Karpas-422 (cell line): Measurements from ENCODE around the gene GIMAP2. TPM values are rescaled to one million over a fixed set of nuclear protein-coding genes. Genes with fewer than 3 reads are reported as not detected.

Experiments
- DNase-seq: peaks from one replicate; pipeline ENCODE4 v3.0.0-alpha.2; 2015
- H2AFZ ChIP-seq: fragments of 200-600 bp; sonication (generic); 2 replicates; pipeline ENCODE4 v1.6.1; 2014; ENCODE audit warnings: antibody characterized with exemption, low read length, mixed read lengths
- H3K27ac ChIP-seq: fragments of 200-600 bp; sonication (generic); 2 replicates; pipeline ENCODE4 v1.5.1; 2014; ENCODE audit warnings: mild to moderate bottlenecking, low read length, moderate library complexity
- H3K27me3 ChIP-seq: fragments of 200-600 bp; sonication (generic); 2 replicates; pipeline ENCODE4 v1.6.1; 2014; ENCODE audit warnings: low read length, mixed read lengths
- H3K36me3 ChIP-seq: fragments of 200-600 bp; sonication (generic); 2 replicates; pipeline ENCODE4 v1.6.1; 2014; ENCODE audit warnings: low read length, mixed read lengths; ENCODE audit not compliant: insufficient read depth
- H3K4me1 ChIP-seq: fragments of 200-600 bp; sonication (generic); 2 replicates; pipeline ENCODE4 v1.6.1; 2014; ENCODE audit warnings: mild to moderate bottlenecking, low read length, mixed read lengths
- H3K4me2 ChIP-seq: fragments of 200-600 bp; sonication (generic); 2 replicates; pipeline ENCODE4 v1.6.1; 2014; ENCODE audit warnings: low read length, low read depth, mild to moderate bottlenecking; ENCODE audit not compliant: poor library complexity, severe bottlenecking
- H3K4me3 ChIP-seq: fragments of 200-600 bp; sonication (generic); 2 replicates; pipeline ENCODE4 v1.5.1; 2014; ENCODE audit warnings: mild to moderate bottlenecking, antibody characterized with exemption, low read length, mixed read lengths
- H3K79me2 ChIP-seq: fragments of 200-600 bp; sonication (generic); 2 replicates; pipeline ENCODE4 v1.6.1; 2014; ENCODE audit warnings: mild to moderate bottlenecking, low read length, mixed read lengths
- H3K9ac ChIP-seq: fragments of 200-600 bp; sonication (generic); 2 replicates; pipeline ENCODE4 v1.6.0; 2014; ENCODE audit warnings: low read length
- H3K9me2 ChIP-seq: fragments of 200-600 bp; sonication (generic), shearing (Covaris generic); replicated peaks from 2 replicates; pipeline ENCODE4 v1.6.0; 2014; ENCODE audit warnings: mild to moderate bottlenecking, low read length, moderate library complexity; ENCODE audit not compliant: insufficient read depth
- H3K9me3 ChIP-seq: fragments of 300-700, 200-600 bp; sonication (generic); 2 replicates; pipeline ENCODE4 v1.6.1; 2014; ENCODE audit warnings: low read length, mixed read lengths
- H4K20me1 ChIP-seq: fragments of 200-600 bp; sonication (generic); 2 replicates; pipeline ENCODE4 v1.6.1; 2014; ENCODE audit warnings: mild to moderate bottlenecking, antibody characterized with exemption, low read length, low read depth; ENCODE audit not compliant: insufficient read depth
- total RNA-seq: library from RNA; depleted of rRNA; stranded (reverse); fragments of >200 nt; shearing (Covaris generic); gene quantifications from 2 replicates; pipeline ENCODE4 v1.2.3, GENCODE V29; 2014; ENCODE audit warnings: low replicate concordance; rRNA removed

Gene GIMAP2
- total RNA-seq, result 1.0 and 1.3 TPM in 2 replicates

DNA sequence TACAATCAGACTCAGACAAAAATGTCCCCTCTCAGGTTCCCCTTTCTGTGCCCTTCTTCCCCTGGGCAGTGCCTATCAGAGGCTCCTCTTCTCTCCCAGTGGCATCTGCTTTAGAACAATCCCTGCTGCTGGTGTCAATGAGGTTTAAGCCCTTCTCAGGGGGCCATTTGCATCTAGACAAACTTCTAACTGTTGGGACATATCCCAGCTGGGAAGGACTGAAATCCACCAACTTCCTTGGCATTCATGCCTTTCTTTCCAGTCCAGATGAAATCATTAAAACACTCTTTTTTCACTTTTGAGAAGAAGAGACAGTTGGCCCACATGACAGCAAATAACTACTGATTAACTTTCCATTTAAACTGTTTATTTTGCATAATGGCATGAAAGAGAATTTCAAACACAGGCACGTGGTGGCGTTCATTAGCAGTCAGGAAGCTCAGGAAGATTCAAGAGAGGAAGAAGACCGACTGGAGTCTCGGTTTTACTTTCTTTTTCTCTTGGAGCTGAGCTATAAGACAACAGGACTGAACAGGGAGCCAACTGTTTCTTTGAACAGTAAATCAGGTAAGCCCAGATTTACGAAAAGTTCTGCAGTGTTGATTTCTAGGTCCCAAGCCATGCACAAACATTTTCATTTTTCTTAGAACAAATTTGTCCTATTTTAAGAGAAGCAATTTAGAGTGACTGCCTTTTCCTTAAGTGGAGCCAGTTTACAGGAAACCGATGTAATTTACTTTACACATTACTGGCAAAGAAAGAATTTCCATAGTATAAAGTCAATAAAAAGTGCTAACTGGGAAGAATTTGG, at the start of gene GIMAP2:
Gene GIMAP2 (plus strand): TSS at position 488 of the 811 bp plus-strand sequence. CDS start 1,354 bp downstream, outside the sequence.
- Histone ChIP-seq H3K27me3 (no peaks in the 10 kb centered on the region), H4K20me1 (no peaks in the 10 kb centered on the region), H3K4me3 (peak within 1 kb of the TSS; percentile 50), H3K4me2 (peak within 1 kb of the TSS; percentile 54), H3K9me2 (no peaks in the 10 kb centered on the region), H3K9me3 (no peaks in the 10 kb centered on the region), H3K36me3 (no peaks in the 10 kb centered on the region), H2AFZ (peak within 1 kb of the TSS; percentile 33; the same call in 1 of the 2 replicates), H3K79me2 (no peaks in the 10 kb centered on the region), H3K9ac (peak within 1 kb of the TSS; percentile 16), H3K4me1 (peaks cover 6% of the 10 kb centered on the region; the same call in 1 of the 2 replicates), H3K27ac (no peak within 1 kb of the TSS)
- peak; percentile 42 for DNase-seq

DNA sequence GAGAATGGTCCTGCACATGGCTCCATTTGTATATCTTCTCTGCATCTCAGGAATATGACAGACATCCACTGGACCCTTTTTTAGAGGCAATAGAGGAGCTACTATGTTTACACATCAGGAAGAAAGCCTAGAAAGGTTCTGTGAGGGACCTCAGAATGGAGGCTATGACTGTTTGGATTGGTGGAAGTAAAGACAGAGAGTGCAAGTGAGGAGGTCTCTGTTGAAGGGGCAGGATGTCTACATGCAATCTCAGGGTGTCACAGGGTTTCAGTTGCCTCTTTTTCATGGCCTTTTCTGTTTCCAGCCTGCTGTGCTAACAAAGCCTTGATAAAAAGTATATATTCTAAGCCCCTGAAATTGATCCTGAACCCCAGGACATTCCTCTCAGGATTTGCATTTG, 43.7 kb upstream of the GIMAP2 start:
- H3K27ac ChIP-seq, result no peak overlapping the region

DNA sequence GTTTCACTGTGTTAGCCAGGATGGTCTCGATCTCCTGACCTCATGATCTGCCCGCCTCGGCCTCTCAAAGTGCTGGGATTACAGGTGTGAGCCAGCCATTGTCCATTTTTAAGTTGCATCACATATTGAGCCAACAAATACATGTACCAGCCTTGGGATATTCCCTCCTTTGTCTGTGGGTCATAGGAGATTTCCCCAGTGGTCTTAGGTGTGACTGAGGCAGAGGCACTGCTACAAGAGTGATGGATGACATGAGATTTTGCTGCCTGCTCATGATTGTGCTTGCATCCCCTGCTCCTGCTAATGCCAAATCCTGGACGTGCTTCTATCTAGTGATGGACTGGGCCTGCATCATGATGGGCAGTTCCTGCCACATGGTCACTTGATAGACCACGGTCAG, 42.6 kb upstream of the GIMAP2 start:
- no peak for DNase-seq
- Histone ChIP-seq H3K4me3 (no peak overlapping the region), H4K20me1 (no peaks in the 10 kb centered on the region), H3K9me2 (no peaks in the 10 kb centered on the region), H3K27ac (no peak overlapping the region), H3K27me3 (no peaks in the 10 kb centered on the region), H3K4me2 (no peak overlapping the region), H3K9me3 (no peaks in the 10 kb centered on the region), H3K9ac (no peak overlapping the region), H3K36me3 (no peaks in the 10 kb centered on the region), H2AFZ (no peak overlapping the region), H3K4me1 (no peaks in the 10 kb centered on the region), H3K79me2 (no peaks in the 10 kb centered on the region)

More for the DNA sequence above, 43.7 kb upstream of the GIMAP2 start:
- H3K9ac ChIP-seq, result no peak overlapping the region
- H3K27me3 ChIP-seq, result no peaks in the 10 kb centered on the region
- no peaks in the 10 kb centered on the region for H3K79me2 ChIP-seq
- no peak overlapping the region for H2AFZ ChIP-seq
- no peaks in the 10 kb centered on the region for H4K20me1 ChIP-seq
- H3K9me3 ChIP-seq, result no peaks in the 10 kb centered on the region
- no peaks in the 10 kb centered on the region for H3K4me1 ChIP-seq
- H3K4me2 ChIP-seq, result no peak overlapping the region
- no peak overlapping the region for H3K4me3 ChIP-seq
- H3K36me3 ChIP-seq, result no peaks in the 10 kb centered on the region
- no peak for DNase-seq
- H3K9me2 ChIP-seq, result no peaks in the 10 kb centered on the region

DNA sequence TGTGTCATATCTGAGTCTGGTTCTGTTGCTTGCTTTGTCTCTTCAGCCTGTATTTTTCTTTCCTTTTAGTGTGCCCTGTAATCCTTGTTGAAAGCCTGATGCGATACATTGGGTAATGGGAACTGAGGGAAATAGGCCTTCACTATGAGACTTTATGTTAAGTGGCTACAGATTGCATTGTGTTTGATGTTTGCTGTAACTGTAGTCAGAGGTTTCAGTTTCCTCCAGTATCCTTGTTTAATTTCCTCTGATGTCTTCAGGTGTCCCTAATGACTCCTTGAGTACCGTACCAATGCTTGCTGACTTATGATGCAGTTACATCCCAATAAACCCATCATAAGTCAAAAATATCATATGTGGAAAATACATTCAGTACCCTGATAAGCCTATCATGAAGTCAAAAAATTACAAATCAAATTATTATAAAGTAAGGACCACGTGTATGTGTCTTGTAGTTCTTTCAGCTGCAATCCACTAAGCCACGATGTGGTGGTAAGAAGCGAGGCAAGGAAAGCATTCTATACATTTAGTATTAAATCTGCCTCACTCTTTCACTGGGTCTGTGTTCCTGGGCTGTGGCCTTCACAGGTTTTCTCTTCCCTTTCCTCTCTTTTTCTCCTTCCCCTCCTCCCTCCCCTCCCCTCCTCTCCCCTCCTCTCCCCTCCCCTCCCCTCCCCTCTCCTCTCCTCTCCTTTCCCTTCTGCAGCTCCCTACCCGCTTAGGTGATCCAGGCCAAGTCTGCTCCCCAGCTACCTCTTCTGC, 40.1 kb upstream of the GIMAP2 start:
- no peaks in the 10 kb centered on the region for H3K4me1 ChIP-seq
- H3K9me3 ChIP-seq, result no peaks in the 10 kb centered on the region
- no peak overlapping the region for H3K4me3 ChIP-seq
- DNase-seq, result no peak
- H3K9ac ChIP-seq, result no peak overlapping the region
- no peak overlapping the region for H3K27ac ChIP-seq
- H3K27me3 ChIP-seq, result no peaks in the 10 kb centered on the region
- no peaks in the 10 kb centered on the region for H4K20me1 ChIP-seq
- no peak overlapping the region for H2AFZ ChIP-seq
- H3K79me2 ChIP-seq, result no peaks in the 10 kb centered on the region
- H3K4me2 ChIP-seq, result no peak overlapping the region
- H3K9me2 ChIP-seq, result no peaks in the 10 kb centered on the region
- no peaks in the 10 kb centered on the region for H3K36me3 ChIP-seq

DNA sequence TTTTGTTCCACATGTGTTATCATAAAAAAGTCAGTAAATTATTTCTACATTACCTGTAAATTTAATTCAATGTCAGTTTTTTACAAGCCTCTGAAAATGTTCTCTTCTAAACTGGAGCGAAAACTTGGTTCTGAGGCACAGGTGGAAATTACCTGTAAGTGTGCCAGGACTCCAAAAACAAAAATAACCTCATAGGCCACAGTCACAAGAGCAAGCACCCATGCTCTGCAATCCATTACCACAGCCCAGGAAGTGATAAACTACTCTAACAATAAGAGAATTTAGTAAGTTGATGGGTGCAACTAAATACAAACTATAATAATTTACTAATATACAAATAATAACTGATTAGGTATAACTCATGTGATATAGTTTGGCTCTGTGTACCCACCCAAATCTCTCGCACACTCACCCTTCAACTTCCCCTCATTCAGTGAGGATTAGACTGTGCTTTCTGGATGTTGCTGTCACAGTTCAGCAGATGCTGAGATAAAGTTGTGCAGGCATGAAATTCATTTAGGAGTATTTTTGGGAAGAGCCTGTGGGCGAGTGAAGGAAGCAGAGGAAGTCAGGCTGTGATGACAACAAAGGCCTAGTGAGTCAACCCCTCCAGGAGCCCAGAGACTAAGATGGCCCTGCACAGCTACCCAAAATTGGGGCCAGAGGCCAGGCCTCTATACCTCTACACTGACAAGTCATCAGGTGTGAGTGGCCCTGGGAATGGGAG, 37.0 kb upstream of the GIMAP2 start:
- Histone ChIP-seq H3K79me2 (no peaks in the 10 kb centered on the region), H3K27me3 (no peaks in the 10 kb centered on the region), H3K4me1 (no peaks in the 10 kb centered on the region), H3K27ac (no peak overlapping the region), H3K4me3 (no peak overlapping the region), H2AFZ (no peak overlapping the region), H3K9ac (no peak overlapping the region), H3K9me3 (no peaks in the 10 kb centered on the region), H3K4me2 (no peak overlapping the region), H4K20me1 (no peaks in the 10 kb centered on the region), H3K36me3 (no peaks in the 10 kb centered on the region), H3K9me2 (no peaks in the 10 kb centered on the region)
- DNase-seq, result no peak

DNA sequence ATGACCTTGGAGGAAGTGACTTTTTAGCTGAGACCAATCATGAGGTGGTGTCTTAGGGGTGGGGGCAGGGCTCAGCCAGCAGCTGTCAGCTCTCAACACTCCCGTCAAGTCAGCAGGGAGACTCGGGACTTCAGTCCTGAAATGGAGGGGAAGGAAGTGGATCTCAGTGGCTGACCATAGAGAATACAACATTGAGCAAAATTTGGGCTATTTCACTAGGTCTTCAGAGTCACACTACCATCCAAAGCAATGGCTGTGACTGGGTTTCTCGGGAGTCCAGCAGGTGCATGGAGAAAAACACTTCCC, 36.5 kb upstream of the GIMAP2 start:
- H3K4me1 ChIP-seq, result no peaks in the 10 kb centered on the region
- H3K9me3 ChIP-seq, result no peaks in the 10 kb centered on the region
- no peak overlapping the region for H3K4me2 ChIP-seq
- H3K9me2 ChIP-seq, result no peaks in the 10 kb centered on the region
- no peak overlapping the region for H2AFZ ChIP-seq
- DNase-seq, result no peak
- H3K27me3 ChIP-seq, result no peaks in the 10 kb centered on the region
- no peak overlapping the region for H3K4me3 ChIP-seq
- H3K36me3 ChIP-seq, result no peaks in the 10 kb centered on the region
- no peaks in the 10 kb centered on the region for H4K20me1 ChIP-seq
- no peaks in the 10 kb centered on the region for H3K79me2 ChIP-seq
- H3K27ac ChIP-seq, result no peak overlapping the region
- no peak overlapping the region for H3K9ac ChIP-seq

DNA sequence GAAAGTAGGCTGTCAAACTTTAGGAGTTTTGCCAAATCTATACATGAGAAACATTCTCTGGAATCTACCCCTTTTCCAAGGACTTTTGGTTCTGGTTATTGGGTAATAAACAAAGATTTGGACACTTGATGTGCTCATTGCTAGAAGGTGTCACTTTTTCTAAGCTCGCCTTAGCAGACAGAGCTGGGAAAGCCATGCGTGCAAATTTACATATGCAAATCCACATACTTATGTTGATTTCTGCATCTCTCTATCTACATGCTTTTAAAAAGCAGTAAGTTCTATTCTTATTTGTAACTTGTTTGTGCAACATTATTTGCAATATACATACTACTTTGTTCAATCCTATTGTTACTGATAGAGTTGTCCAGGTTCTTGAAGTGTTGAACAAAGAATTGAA, 30.8 kb upstream of the GIMAP2 start:
- Histone ChIP-seq H3K9me3 (no peaks in the 10 kb centered on the region), H3K9me2 (no peaks in the 10 kb centered on the region), H3K79me2 (no peaks in the 10 kb centered on the region), H3K27ac (no peak overlapping the region), H2AFZ (no peak overlapping the region), H3K36me3 (no peaks in the 10 kb centered on the region), H3K9ac (no peak overlapping the region), H3K4me3 (no peak overlapping the region), H4K20me1 (no peaks in the 10 kb centered on the region), H3K27me3 (no peaks in the 10 kb centered on the region), H3K4me2 (no peak overlapping the region), H3K4me1 (no peaks in the 10 kb centered on the region)
- DNase-seq, result no peak

DNA sequence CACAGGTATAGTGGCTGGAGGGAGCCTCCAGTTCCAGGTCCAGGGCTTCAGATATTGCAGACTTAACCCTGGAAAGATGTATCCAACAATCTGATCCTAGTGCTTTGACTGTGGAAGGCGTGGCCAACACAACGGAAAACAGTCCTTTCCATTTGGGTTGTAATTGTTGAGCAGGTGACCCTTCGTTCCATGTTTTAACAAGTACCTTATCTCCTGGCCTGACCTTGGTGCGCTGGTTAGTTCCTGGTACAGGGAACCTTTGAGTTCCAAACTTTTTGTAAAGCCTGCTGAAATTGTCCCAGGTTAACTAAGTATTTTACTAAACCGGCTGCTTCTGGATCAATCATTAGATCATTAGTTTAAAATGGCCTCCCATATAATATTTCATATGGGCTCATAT, 29.5 kb upstream of the GIMAP2 start:
- H2AFZ ChIP-seq, result no peak overlapping the region
- no peaks in the 10 kb centered on the region for H3K9me2 ChIP-seq
- DNase-seq, result no peak
- no peaks in the 10 kb centered on the region for H3K9me3 ChIP-seq
- H3K36me3 ChIP-seq, result no peaks in the 10 kb centered on the region
- H4K20me1 ChIP-seq, result no peaks in the 10 kb centered on the region
- H3K4me1 ChIP-seq, result no peaks in the 10 kb centered on the region
- H3K27me3 ChIP-seq, result no peaks in the 10 kb centered on the region
- H3K27ac ChIP-seq, result no peak overlapping the region
- no peaks in the 10 kb centered on the region for H3K79me2 ChIP-seq
- H3K4me3 ChIP-seq, result no peak overlapping the region
- H3K4me2 ChIP-seq, result no peak overlapping the region
- H3K9ac ChIP-seq, result no peak overlapping the region
